Gastroesophageal sphincter (tissue), 4 donors: Measurements from ENCODE around the gene IFIH1. TPM values are rescaled to one million over a fixed set of nuclear protein-coding genes. Genes with fewer than 3 reads are reported as not detected.

ENCODE experiments used
- ATAC-seq: fragments of 150-250 bp; one replicate; pipeline ENCODE4 v1.9.1; 2016; ENCODE audit warnings: mild to moderate bottlenecking, moderate library complexity
- H3K27ac ChIP-seq, 4 donors: fragments of 200-600 bp; sonication (generic) in 3 of 4; 1 replicate in 3 of 4; 2 replicates in 1 of 4; pipeline ENCODE4 v1.5.1; 2016 to 2019
- H3K27me3 ChIP-seq: fragments of 200-600 bp; sonication (generic); one replicate; pipeline ENCODE4 v1.5.1; 2019
- H3K36me3 ChIP-seq, 2 donors: fragments of 200-600 bp; sonication (generic); one replicate each; pipeline ENCODE4 v1.5.1; 2019; ENCODE audit warnings: control low read depth in 1 of 2
- H3K4me1 ChIP-seq, 3 donors: fragments of 200-600 bp; sonication (generic); 1 replicate in 2 of 3; 2 replicates in 1 of 3; pipeline ENCODE4 v1.5.1; 2016 to 2019; ENCODE audit warnings: control low read depth in 2 of 3
- H3K4me3 ChIP-seq, 2 donors: fragments of 200-600 bp; sonication (generic); one replicate each; pipeline ENCODE4 v1.5.1; 2019; ENCODE audit warnings: mild to moderate bottlenecking in 1 of 2, moderate library complexity in 1 of 2
- H3K9me3 ChIP-seq, 3 donors: fragments of 200-600 bp; sonication (generic); one replicate each; pipeline ENCODE4 v1.5.1; 2017 to 2019; ENCODE audit warnings: control low read depth in 2 of 3
- EP300 ChIP-seq: sonication (generic); formaldehyde crosslinking; IDR thresholded peaks from one replicate; pipeline ENCODE4 v1.6.1; 2017; ENCODE audit warnings: antibody characterized with exemption, mild to moderate bottlenecking
- POLR2A ChIP-seq, 2 donors: fragments of 450-650 bp; IDR thresholded peaks; one replicate each; pipeline ENCODE4 v1.6.1; 2017; ENCODE audit warnings: antibody characterized with exemption in 2 of 2, mild to moderate bottlenecking in 2 of 2, moderate library complexity in 1 of 2
- POLR2AphosphoS5 ChIP-seq: sonication (generic); formaldehyde crosslinking; IDR thresholded peaks from one replicate; pipeline ENCODE4 v1.6.1; 2017; ENCODE audit warnings: antibody characterized with exemption
- WGBS, 2 donors: methylation state at CpG; one replicate each; pipeline ENCODE4 v1.1.5; 2018; ENCODE audit warnings: low coverage in 1 of 2; 5-methylcytosine and 5-hydroxymethylcytosine counted together
- total RNA-seq, 4 donors: library from RNA; depleted of rRNA; stranded (reverse); fragments of >200 nt; gene quantifications; one replicate each; pipeline ENCODE4 v1.1.0, GENCODE V29; 2016
- TF ChIP-seq, protein P1 (sequence below), 4 experiments: fragments of 200-600 bp in 2 of 4; fragments of 450-650 bp in 2 of 4; sonication (generic) in 1 of 4; IDR thresholded peaks; one replicate each; pipeline ENCODE4 v1.5.1; 2017 to 2019; ENCODE audit warnings: antibody characterized with exemption in 4 of 4, mild to moderate bottlenecking in 2 of 4, moderate library complexity in 2 of 4

The IFIH1 gene
- total RNA-seq, 4 donors from 2014 or later, result 7.1 to 24.1 (median 16.1) TPM

DNA sequence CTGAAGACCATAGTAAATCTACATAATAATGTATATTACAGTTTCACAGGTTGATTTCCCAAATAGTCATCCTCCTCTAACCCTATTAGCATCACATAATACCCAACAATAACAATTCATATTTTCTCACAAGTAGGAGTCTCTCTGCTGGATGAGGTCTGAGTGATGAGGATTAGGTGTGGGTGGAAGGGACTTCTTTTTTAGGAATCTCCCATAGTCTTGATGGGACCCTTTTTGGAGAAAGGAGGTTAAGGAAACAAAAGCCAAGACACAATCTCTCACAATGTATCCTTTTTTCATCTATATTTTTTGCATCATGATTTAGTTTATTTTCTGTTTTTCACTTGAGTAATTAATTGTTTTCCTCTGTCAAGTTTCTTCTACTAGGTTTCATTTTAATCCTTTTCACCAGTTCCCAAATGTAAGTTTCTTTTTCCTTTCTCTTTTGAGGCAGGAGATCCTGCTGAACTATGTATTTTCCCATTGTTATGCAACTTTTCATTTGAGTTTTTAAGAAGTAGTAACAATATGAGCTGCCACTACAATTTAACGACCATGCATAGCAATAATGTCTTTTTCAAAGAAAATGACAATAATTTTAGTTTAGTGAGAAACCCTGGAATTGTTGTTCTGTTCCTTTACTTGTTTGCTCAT is 2.5 kb upstream of the IFIH1 start:
- Histone ChIP-seq H3K36me3 (no peaks in the 10 kb centered on the region), H3K27me3 (no peaks in the 10 kb centered on the region), H3K4me3 (no peak overlapping the region), H3K4me1 (peaks cover 0 to 38% (median 0%) of the 10 kb centered on the region in 3 donors), H3K9me3 (no peaks in the 10 kb centered on the region), H3K27ac (no peak overlapping the region)
- TF ChIP-seq, protein P1, sequence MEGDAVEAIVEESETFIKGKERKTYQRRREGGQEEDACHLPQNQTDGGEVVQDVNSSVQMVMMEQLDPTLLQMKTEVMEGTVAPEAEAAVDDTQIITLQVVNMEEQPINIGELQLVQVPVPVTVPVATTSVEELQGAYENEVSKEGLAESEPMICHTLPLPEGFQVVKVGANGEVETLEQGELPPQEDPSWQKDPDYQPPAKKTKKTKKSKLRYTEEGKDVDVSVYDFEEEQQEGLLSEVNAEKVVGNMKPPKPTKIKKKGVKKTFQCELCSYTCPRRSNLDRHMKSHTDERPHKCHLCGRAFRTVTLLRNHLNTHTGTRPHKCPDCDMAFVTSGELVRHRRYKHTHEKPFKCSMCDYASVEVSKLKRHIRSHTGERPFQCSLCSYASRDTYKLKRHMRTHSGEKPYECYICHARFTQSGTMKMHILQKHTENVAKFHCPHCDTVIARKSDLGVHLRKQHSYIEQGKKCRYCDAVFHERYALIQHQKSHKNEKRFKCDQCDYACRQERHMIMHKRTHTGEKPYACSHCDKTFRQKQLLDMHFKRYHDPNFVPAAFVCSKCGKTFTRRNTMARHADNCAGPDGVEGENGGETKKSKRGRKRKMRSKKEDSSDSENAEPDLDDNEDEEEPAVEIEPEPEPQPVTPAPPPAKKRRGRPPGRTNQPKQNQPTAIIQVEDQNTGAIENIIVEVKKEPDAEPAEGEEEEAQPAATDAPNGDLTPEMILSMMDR (IDR thresholded peaks at IDR 0.05), result no peak
- no peak for TF ChIP-seq POLR2A (IDR thresholded peaks at IDR 0.05)
- no peak for TF ChIP-seq EP300
- no peak for TF ChIP-seq POLR2AphosphoS5
- ATAC-seq, result no peak
- WGBS, 2 donors, result 44 to 59% methylated on average over 1 of the region's 1 CpG

DNA sequence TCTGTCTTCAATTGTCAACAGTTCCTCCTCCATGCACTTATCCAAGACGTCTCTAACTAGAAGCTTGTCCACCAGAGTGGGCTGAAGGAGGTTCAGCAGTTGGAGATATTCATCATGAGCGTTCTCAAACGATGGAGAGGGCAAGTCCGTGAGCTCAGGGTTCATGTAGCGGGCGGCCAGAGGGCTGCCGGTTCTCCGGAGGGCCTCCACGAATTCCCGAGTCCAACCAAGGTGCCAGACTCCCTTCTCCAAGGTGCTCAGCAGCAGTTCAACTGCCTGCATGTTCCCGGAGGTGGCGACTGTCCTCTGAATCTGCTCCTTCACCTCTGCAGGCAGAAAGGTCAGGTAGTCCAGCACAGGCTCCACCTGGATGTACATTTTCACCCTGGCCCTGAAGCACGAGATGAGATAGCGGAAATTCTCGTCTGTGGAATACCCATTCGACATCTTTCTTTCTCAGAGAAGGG is 590 bp downstream of the IFIH1 start:
- H3K9me3 ChIP-seq, result no peaks in the 10 kb centered on the region
- H3K36me3 ChIP-seq, result no peaks in the 10 kb centered on the region
- H3K27ac ChIP-seq, result peak overlapping the region; percentile 84 to 94 (median 88)
- H3K27me3 ChIP-seq, result no peaks in the 10 kb centered on the region
- H3K4me1 ChIP-seq, result peaks cover 0 to 66% (median 0%) of the 10 kb centered on the region in 3 donors
- peak; percentile 16 for ATAC-seq
- 0 to 17% methylated on average over 3 to 4 of the region's 16 CpGs for WGBS, 2 donors
- peak overlapping the region; percentile 72 to 96 for H3K4me3 ChIP-seq
- TF ChIP-seq POLR2AphosphoS5 (no peak), POLR2A (IDR thresholded peaks at IDR 0.05) (no peak), EP300 (no peak)
- TF ChIP-seq, protein P1 (IDR thresholded peaks at IDR 0.05), result no peak

DNA sequence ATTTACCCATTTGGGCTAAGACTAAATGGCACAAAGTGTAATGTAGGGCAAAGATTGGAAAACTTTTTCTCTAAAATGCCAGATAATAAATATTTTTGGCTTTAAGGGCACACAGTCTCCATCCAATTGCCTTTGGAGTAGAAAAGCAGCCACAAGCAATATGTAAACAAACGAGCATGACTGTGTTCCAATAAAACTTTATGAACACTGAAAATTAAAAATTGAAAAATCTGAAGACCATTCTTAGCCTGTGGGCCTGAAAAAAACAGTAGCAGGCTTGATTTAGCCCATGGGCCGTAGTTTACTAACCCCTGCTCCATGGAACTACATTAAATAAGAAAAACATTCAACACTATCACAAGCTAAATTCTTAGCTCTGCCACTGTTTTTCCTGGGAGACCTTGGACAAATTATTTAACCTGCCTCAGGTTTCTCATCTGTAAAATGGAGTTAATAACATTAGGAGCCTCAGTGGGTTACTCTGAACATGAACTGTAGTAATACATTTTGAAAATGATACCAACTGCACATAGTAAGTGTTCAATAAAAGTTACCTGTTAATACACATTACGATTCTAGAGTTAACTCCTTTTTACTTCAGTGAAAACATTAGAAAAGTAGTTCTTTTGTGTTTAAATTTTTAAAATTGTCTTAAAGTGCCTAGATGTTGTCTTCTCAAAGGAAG is 1.3 kb downstream of the IFIH1 start:
- Histone ChIP-seq H3K9me3 (no peaks in the 10 kb centered on the region), H3K27ac (peak overlapping the region in 3 of 4 donors; percentile 84 to 90 (median 86)), H3K4me1 (peaks cover 0 to 68% (median 0%) of the 10 kb centered on the region in 3 donors), H3K27me3 (no peaks in the 10 kb centered on the region), H3K4me3 (peak overlapping the region; percentile 72 to 96), H3K36me3 (no peaks in the 10 kb centered on the region)
- ATAC-seq, result no peak
- 66% methylated on average over 3 of the region's 3 CpGs for WGBS, 2 donors
- TF ChIP-seq POLR2A (IDR thresholded peaks at IDR 0.05) (no peak), EP300 (no peak), POLR2AphosphoS5 (no peak)
- TF ChIP-seq, protein P1 (IDR thresholded peaks at IDR 0.05), result no peak

DNA sequence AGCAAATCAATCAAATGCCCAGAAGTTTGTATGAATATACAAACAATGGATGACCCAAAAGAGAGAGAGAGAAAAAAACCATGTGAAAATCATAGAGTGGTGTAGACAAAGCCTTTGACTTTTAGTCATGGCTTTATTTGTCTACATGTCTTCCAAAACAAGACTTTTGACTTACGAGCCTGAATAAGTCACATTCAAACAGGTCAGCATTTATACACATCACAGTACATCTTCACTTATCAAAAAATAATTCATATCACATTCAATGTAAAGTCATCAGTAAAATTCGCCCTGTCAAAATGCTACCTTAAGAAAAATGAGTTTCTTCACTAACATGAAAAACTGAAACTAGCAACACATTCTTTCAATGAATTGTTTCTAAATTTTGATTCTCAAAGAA is 1.9 kb downstream of the IFIH1 start:
- peaks cover 0 to 68% (median 0%) of the 10 kb centered on the region in 3 donors for H3K4me1 ChIP-seq
- H3K27ac ChIP-seq, result peak overlapping the region in 1 of 4 donors; percentile 86
- peak overlapping the region; percentile 72 to 96 for H3K4me3 ChIP-seq
- no peaks in the 10 kb centered on the region for H3K9me3 ChIP-seq
- no peak for TF ChIP-seq EP300
- TF ChIP-seq, protein P1 (IDR thresholded peaks at IDR 0.05), result no peak
- TF ChIP-seq POLR2AphosphoS5, result no peak
- no peak for TF ChIP-seq POLR2A (IDR thresholded peaks at IDR 0.05)
- WGBS, 2 donors, result 82 to 85% methylated on average over 2 of the region's 2 CpGs
- ATAC-seq, result no peak
- H3K27me3 ChIP-seq, result no peaks in the 10 kb centered on the region
- no peaks in the 10 kb centered on the region for H3K36me3 ChIP-seq
